ENCODE measurements around the gene ZNF607.

Gene ZNF607

GRCh38 chr19:37716140-37716539 is 3.4 kb downstream of the ZNF607 start:
- no peak for DNase-seq (ENCODE audit: low read depth)
- H3K4me3 ChIP-seq (ENCODE audit: low read depth, low read length), result no peak overlapping the region
- no peak for TF ChIP-seq CTCF (IDR thresholded peaks at IDR 0.05; ENCODE audit: control insufficient read depth, extremely low read depth, insufficient read depth)

GRCh38 chr19:37706052-37706605 is 13.4 kb downstream of the ZNF607 start:
- no peak for TF ChIP-seq CTCF (IDR thresholded peaks at IDR 0.05; ENCODE audit: control insufficient read depth, extremely low read depth, insufficient read depth)
- no peak overlapping the region for H3K4me3 ChIP-seq (ENCODE audit: low read depth, low read length)
- no peak for DNase-seq (ENCODE audit: low read depth)

GRCh38 chr19:37699057-37699456 is 20.5 kb downstream of the ZNF607 start:
- no peak for TF ChIP-seq CTCF (IDR thresholded peaks at IDR 0.05; ENCODE audit: control insufficient read depth, extremely low read depth, insufficient read depth)
- no peak for DNase-seq (ENCODE audit: low read depth)

GRCh38 chr19:37698216-37698615 is 21.3 kb downstream of the ZNF607 start:
- no peak overlapping the region for H3K4me3 ChIP-seq (ENCODE audit: low read depth, low read length)
- no peak for DNase-seq (ENCODE audit: low read depth)
- TF ChIP-seq CTCF (IDR thresholded peaks at IDR 0.05; ENCODE audit: control insufficient read depth, extremely low read depth, insufficient read depth), result no peak

More at GRCh38 chr19:37699057-37699456, 20.5 kb downstream of the ZNF607 start:
- no peak overlapping the region for H3K4me3 ChIP-seq (ENCODE audit: low read depth, low read length)

GRCh38 chr19:37695144-37695899 is 24.2 kb downstream of the ZNF607 start:
- H3K4me3 ChIP-seq (ENCODE audit: low read depth, low read length), result no peak overlapping the region
- no peak for DNase-seq (ENCODE audit: low read depth)
- TF ChIP-seq CTCF (IDR thresholded peaks at IDR 0.05; ENCODE audit: control insufficient read depth, extremely low read depth, insufficient read depth), result no peak

GRCh38 chr19:37692956-37693620 is 26.5 kb downstream of the ZNF607 start:
- DNase-seq (ENCODE audit: low read depth), result no peak
- no peak overlapping the region for H3K4me3 ChIP-seq (ENCODE audit: low read depth, low read length)
- TF ChIP-seq CTCF (IDR thresholded peaks at IDR 0.05; ENCODE audit: control insufficient read depth, extremely low read depth, insufficient read depth), result no peak

All from LNCaP clone FGC (cell line).